ENCODE data around the gene PSMD5. TPM values are rescaled to one million over a fixed set of nuclear protein-coding genes. Genes with fewer than 3 reads are reported as not detected.

The PSMD5 gene
- total RNA-seq, 1 donor from 2014 or later = 53.3 TPM

DNA sequence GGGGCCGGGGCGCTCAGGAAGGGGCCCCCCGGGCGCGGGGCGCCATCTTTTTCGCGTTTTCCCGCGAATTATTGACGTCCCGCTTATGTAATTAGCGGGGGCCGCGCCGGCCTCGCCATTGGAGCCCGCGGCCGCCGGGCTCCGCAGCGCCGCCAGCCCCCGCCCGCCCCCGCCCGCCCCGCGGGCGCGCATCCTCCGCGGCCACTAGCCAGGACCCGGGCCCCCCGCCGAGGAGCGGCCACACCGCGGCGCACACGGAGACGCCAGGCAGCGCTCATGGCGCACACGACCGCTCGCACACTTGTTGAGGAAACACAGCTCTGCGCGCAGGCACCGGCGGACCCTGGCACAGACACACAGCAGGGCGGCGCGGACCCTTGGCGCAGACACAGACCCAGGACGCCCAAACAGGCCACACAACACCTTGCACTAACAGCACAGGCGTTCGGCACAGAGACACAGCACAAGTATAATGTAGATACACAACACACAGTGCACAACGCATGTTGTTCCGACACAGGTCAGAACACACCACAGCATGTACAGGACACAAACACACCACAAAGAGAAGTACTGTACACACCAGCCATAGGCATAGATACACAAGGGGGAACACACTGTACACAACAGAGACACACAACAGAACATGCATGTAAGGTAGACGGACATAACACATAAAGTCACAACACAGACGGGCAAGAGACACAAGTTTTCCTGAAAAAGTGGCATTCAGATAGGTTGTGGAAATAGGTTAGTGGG lies 34.7 kb upstream of the PSMD5 start:
- peak overlapping the region; percentile 80 for H3K4me3 Mint-ChIP-seq (ENCODE audit: unreplicated experiment)
- peaks cover 26% of the 10 kb centered on the region for H3K36me3 Mint-ChIP-seq (ENCODE audit: unreplicated experiment)
- TF ChIP-seq, protein P1, sequence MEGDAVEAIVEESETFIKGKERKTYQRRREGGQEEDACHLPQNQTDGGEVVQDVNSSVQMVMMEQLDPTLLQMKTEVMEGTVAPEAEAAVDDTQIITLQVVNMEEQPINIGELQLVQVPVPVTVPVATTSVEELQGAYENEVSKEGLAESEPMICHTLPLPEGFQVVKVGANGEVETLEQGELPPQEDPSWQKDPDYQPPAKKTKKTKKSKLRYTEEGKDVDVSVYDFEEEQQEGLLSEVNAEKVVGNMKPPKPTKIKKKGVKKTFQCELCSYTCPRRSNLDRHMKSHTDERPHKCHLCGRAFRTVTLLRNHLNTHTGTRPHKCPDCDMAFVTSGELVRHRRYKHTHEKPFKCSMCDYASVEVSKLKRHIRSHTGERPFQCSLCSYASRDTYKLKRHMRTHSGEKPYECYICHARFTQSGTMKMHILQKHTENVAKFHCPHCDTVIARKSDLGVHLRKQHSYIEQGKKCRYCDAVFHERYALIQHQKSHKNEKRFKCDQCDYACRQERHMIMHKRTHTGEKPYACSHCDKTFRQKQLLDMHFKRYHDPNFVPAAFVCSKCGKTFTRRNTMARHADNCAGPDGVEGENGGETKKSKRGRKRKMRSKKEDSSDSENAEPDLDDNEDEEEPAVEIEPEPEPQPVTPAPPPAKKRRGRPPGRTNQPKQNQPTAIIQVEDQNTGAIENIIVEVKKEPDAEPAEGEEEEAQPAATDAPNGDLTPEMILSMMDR (IDR thresholded peaks at IDR 0.05) = peak; percentile 8
- no peaks in the 10 kb centered on the region for H3K9me3 Mint-ChIP-seq (ENCODE audit: unreplicated experiment)
- DNase-seq (ENCODE audit: extremely low spot score, unreplicated experiment) = peak; percentile 87
- H3K4me1 Mint-ChIP-seq (ENCODE audit: unreplicated experiment) = peaks cover 51% of the 10 kb centered on the region
- H3K27ac Mint-ChIP-seq (ENCODE audit: unreplicated experiment) = peak overlapping the region; percentile 58
- no peaks in the 10 kb centered on the region for H3K27me3 Mint-ChIP-seq (ENCODE audit: unreplicated experiment)

DNA sequence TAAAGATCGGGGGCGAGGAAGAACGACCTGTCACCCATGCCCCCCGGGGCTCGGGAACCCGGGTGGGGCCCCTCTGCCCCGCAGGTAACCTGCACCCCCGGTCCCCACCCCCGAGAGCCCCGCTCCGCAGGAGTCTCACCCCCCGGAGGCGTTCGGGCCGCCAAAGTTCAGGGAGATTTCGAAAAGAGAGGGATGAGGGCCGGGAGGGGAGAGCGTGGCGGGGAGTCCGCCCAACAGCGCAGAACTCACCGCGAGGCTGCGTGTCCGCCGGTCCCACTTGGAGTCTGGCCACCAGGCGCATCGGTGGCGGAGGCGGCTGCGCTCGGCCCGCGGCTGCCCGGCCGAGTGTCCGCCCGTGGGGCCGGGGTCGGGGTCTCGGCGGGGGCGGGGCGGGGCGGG lies 34.1 kb upstream of the PSMD5 start, which contains the start of gene PHF19:
Gene PHF19 (minus strand): TSS at position 347 of the 399 bp plus-strand sequence. CDS start 2,447 bp downstream, outside the sequence.
- no peaks in the 10 kb centered on the region for H3K27me3 Mint-ChIP-seq (ENCODE audit: unreplicated experiment)
- H3K36me3 Mint-ChIP-seq (ENCODE audit: unreplicated experiment) = peaks cover 31% of the 10 kb centered on the region
- TF ChIP-seq, protein P1 (IDR thresholded peaks at IDR 0.05) = no peak
- no peaks in the 10 kb centered on the region for H3K9me3 Mint-ChIP-seq (ENCODE audit: unreplicated experiment)
- DNase-seq (ENCODE audit: extremely low spot score, unreplicated experiment) = no peak
- H3K4me1 Mint-ChIP-seq (ENCODE audit: unreplicated experiment) = peaks cover 55% of the 10 kb centered on the region
- peak within 1 kb of the TSS; percentile 97 for H3K27ac Mint-ChIP-seq (ENCODE audit: unreplicated experiment)
- peak within 1 kb of the TSS; percentile 80 for H3K4me3 Mint-ChIP-seq (ENCODE audit: unreplicated experiment)

DNA sequence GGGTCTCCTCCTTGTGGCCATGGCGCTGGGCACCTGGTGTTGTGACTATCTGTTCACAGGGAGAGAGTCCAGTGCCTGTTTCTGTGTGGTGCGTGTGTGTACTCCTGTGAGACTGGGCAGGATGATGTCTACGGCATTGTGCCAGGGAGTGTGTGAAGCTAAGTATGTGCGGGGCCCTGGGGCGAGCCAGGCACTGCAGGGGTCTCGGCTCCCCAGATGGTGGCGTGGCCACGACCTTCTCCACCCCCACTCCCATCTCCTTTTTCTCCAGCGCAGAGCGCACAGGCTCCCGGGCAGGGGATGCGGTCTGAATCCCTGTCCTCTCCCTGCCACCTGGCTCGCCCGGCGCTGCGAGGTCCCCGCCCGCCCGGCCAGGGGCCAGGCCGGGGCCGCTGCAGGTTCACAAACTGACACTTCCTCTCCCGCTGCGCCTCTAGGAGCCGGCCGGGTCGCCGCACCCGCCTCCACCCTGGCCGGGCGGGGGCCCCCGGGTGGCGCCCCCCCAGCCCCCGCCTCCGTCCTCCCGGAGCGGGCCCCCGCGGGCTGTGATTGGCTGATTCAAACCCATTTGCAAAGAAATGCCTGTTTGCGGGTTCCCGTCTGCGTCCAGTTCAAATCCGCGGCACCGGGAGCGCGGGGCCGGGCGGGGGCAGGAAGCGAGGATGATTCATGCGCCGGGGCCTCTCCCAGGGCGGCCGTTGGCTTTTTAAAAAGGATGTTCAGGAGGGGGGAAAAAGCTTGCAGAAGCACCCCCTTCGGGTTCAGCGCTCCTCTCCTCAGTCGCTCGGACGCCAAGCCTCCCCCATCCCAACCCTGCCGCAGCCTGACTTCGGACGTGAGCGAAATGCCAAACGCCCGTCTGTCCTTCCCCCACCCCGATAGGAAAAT lies 33.5 kb upstream of the PSMD5 start:
- DNase-seq (ENCODE audit: extremely low spot score, unreplicated experiment) = peak; percentile 94
- peak overlapping the region; percentile 79 for H3K4me3 Mint-ChIP-seq (ENCODE audit: unreplicated experiment)
- H3K36me3 Mint-ChIP-seq (ENCODE audit: unreplicated experiment) = peaks cover 34% of the 10 kb centered on the region
- peaks cover 55% of the 10 kb centered on the region for H3K4me1 Mint-ChIP-seq (ENCODE audit: unreplicated experiment)
- H3K9me3 Mint-ChIP-seq (ENCODE audit: unreplicated experiment) = no peaks in the 10 kb centered on the region
- no peaks in the 10 kb centered on the region for H3K27me3 Mint-ChIP-seq (ENCODE audit: unreplicated experiment)
- TF ChIP-seq, protein P1 (IDR thresholded peaks at IDR 0.05) = no peak
- peak overlapping the region; percentile 97 for H3K27ac Mint-ChIP-seq (ENCODE audit: unreplicated experiment)

DNA sequence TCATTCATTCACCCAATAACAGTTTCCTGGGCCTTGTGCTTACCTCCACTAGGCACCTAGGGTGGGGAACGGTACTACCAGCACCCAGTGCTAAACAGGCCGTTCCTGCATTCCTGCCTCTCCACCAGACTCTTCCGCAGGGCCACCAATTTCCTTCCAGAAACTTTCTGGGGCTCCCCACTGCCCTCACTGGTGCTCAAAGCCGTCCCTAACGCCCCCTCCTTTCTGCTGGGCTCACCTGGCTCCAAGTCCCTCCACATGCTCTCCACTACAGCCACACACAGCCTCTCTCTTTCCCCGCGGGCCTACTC lies 32.9 kb upstream of the PSMD5 start:
- peak overlapping the region; percentile 79 for H3K4me3 Mint-ChIP-seq (ENCODE audit: unreplicated experiment)
- no peaks in the 10 kb centered on the region for H3K27me3 Mint-ChIP-seq (ENCODE audit: unreplicated experiment)
- H3K36me3 Mint-ChIP-seq (ENCODE audit: unreplicated experiment) = peaks cover 37% of the 10 kb centered on the region
- H3K9me3 Mint-ChIP-seq (ENCODE audit: unreplicated experiment) = no peaks in the 10 kb centered on the region
- no peak for DNase-seq (ENCODE audit: extremely low spot score, unreplicated experiment)
- peaks cover 56% of the 10 kb centered on the region for H3K4me1 Mint-ChIP-seq (ENCODE audit: unreplicated experiment)
- peak overlapping the region; percentile 97 for H3K27ac Mint-ChIP-seq (ENCODE audit: unreplicated experiment)
- TF ChIP-seq, protein P1 (IDR thresholded peaks at IDR 0.05) = no peak

DNA sequence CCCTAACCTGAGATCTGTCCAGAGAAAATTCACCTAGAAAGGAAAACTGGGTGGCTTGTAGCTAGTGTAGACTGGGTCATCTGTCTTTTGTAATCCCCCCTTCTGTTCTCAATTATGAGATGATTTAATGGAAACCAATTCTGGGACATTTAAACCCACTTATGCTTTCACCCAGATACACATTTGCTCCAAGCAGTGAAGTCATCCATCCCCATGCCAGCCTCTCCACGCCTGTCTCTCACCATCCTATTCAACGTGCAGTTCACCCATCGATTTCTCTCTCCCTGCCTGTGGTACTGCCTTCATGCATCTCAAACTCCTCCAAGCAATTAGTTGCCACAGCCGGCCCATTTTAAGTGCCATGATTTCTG lies 32.5 kb upstream of the PSMD5 start:
- TF ChIP-seq, protein P1 (IDR thresholded peaks at IDR 0.05) = no peak
- H3K4me1 Mint-ChIP-seq (ENCODE audit: unreplicated experiment) = peaks cover 58% of the 10 kb centered on the region
- no peaks in the 10 kb centered on the region for H3K9me3 Mint-ChIP-seq (ENCODE audit: unreplicated experiment)
- no peaks in the 10 kb centered on the region for H3K27me3 Mint-ChIP-seq (ENCODE audit: unreplicated experiment)
- DNase-seq (ENCODE audit: extremely low spot score, unreplicated experiment) = no peak
- H3K4me3 Mint-ChIP-seq (ENCODE audit: unreplicated experiment) = peak overlapping the region; percentile 79
- peaks cover 37% of the 10 kb centered on the region for H3K36me3 Mint-ChIP-seq (ENCODE audit: unreplicated experiment)
- peak overlapping the region; percentile 97 for H3K27ac Mint-ChIP-seq (ENCODE audit: unreplicated experiment)

Measured in osteocyte (in vitro differentiated cells).